ENCODE results near the gene MUC20.
"Not testable (repeated sequence)": the region's sequence is repeated elsewhere in the genome, so short reads cannot be mapped to it uniquely, and the experiment has no call there.

Gene MUC20

GRCh38 chr3:195729476-195730251, 8.9 kb downstream of the MUC20 start:
- DNase-seq = no peak

DNA sequence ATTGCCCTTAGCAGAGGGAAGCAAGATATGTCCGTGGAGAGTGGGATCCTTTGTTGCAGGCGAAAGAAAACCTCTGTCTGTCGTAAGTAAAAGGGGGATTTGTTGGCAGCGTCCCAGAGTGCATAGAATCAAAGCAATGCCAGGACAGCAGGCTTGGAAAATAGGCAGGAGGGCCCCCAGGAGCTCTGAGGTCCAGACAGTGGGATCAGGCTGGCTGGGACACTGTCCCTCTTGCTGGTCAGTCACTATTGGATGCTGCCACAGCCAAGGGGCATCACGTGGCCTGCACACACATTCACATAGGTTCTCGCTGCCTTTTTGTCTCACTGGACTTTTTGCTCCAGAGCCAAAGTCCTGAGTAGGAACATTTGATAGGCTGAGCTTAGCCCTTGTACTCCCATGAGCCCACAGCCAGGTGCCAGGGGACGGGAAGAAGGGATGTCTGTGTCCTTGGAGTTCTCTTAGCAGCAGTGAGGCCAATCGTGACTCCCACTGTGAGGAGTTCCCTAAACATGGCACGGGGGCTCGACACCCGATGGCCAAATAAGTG, 10.7 kb downstream of the MUC20 start:
- DNase-seq = no peak

GRCh38 chr3:195732940-195733339, 12.2 kb downstream of the MUC20 start:
- no peak for DNase-seq

DNA sequence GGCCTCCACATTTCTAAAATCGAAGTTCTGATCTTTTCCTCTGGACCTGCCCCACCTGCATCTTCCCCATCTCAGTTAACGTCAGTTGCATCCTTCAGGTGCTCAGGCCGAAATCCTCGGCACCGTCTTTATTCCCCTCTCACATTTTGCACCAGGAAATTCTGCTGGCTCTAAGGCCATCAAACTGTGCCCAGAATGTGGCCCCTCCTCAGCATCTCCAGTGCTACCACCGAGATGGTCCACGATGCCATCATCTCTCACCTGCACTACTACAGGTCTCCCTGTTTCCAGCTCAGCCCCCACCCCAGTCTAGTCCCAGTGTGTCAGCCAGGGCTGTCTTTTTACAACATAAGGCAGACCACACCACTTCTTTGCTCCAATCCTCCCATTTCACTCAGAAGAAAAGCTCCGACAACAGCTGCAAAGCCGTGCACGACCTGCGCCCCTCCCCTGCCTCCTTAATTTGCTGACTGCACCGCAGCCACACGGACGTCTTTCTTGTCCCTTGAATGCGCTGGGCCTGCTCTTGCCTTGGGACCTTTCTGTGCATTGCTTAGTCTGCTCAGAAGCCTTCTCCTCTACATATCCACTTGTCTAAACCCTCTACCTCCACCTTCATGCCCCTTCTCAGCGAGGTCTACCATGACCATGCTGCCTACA, 14.4 kb downstream of the MUC20 start:
- DNase-seq = no peak

DNA sequence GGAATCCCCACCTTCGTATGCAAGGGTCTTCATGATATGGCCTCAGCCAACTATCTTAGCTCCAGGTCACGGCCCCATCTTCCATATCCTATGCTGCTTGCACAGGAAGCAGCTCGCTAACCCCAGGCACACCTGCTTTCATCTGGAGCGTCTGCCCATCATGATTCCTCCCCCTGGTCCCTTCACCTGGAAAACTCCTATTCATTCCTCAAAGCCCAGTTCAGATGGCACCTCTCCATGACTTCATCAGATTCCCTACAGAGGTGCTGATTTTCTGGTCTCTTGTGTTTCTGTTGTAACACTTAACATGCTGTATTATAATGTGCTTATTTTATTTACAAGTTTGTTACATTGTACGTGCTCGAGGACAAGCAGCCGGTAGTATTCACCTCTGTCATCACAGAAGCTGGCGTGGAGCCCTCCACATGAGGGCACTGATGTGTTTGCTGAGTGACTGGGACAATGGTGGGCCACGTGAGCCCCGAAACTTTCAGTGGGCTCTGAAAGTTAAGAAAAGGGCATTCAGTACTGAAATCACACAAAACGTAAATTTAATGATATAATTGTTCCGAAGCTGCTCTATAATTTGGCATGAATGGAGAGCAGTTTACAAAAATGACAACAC, 16.2 kb downstream of the MUC20 start:
- no peak for DNase-seq

DNA sequence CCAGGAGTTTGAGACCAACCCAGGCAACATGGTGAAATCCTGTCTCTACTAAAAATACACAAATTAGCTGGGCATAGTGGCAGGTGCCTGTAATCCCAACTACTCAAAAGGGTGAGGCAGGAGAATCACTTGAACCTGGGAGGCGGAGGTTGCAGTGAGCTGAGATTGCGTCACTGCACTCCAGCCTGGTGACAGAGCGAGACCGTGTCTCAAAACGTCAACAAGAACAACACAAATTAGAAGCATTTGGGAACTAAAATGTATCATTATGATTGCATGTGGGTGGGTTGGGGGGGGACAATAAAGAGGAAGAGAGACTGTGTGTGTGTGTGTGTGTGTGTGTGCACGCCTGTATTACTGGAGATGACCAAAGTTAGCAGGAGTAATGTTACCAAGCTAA, 17.0 kb downstream of the MUC20 start:
- not testable (repeated sequence) for DNase-seq

DNA sequence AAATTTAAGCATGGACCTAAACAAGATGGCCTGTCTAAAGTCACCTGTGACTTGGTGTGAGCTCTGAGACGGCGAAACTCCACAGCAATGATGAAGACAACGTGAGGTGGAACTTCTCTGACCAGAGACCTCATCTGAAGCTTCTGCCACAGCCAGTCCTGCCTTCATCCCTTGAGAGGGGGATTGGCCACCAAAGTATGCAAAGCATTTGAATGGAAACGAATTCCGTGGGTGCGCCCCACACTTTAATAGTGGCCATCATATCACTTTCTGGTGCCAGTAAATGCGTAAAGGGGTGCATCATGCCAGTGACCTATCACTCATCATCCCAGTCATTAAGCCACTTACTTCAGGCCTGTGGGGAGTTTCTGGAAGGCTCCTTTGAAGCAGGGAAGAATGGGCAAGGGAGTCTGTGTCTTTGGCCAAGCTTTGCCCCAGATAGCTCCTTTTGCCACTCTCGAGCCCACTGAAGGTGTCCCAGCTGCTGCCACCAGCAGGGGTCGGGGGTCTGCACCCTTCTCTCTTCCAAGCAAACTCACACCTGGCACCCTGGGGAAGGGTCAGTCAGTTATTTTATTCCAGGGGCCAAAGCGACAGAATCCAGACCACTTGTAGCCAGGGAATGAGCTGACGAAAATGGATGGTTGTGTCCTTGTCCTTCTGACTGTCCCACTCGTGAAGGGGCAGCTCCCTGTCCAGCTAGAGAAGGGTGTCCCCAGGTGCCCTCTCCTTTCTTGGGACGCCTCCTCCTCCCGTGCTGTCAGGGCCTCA, 17.7 kb downstream of the MUC20 start:
- DNase-seq = no peak

- DNase-seq = no peak
Measured at GRCh38 chr3:195739561-195740111, 18.9 kb downstream of the MUC20 start.

GRCh38 chr3:195744437-195744836, 23.7 kb downstream of the MUC20 start:
- DNase-seq = no peak

- no peak for DNase-seq
Measured at GRCh38 chr3:195746346-195746745, 25.6 kb downstream of the MUC20 start.

GRCh38 chr3:195746751-195747150, 26.0 kb downstream of the MUC20 start:
- DNase-seq = no peak

- DNase-seq = no peak
Measured at GRCh38 chr3:195748661-195749060, 27.9 kb downstream of the MUC20 start.

GRCh38 chr3:195749101-195749500, 28.3 kb downstream of the MUC20 start:
- not testable (repeated sequence) for DNase-seq

GRCh38 chr3:195750797-195751520, 30.2 kb downstream of the MUC20 start:
- peak; percentile 40 for DNase-seq

GRCh38 chr3:195751560-195751959, 30.8 kb downstream of the MUC20 start:
- peak; percentile 94 for DNase-seq

DNA sequence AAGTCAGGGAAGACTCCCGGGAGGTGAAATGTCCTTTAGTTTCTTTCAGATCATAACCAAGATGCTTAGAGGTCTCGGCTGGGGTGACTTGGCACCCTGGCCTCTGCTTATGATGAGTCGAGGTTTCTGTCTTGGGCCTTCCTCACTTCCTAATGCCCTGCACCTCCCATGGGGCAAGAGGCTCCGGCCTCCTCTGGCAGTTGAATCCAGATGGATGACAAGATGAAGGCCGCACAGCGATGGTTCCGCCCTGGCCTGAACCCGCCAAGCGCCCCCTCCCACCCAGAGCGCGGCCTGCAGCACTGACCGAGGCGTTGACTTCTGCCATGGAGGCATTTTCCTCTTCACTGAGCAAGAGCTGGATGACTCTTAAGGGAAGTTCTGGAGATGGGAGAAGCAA, 31.3 kb downstream of the MUC20 start:
- DNase-seq = no peak

- peak; percentile 11 for DNase-seq
Measured at GRCh38 chr3:195752546-195753331, 32.0 kb downstream of the MUC20 start.

- no peak for DNase-seq
Measured at GRCh38 chr3:195753581-195753980, 32.8 kb downstream of the MUC20 start.

DNA sequence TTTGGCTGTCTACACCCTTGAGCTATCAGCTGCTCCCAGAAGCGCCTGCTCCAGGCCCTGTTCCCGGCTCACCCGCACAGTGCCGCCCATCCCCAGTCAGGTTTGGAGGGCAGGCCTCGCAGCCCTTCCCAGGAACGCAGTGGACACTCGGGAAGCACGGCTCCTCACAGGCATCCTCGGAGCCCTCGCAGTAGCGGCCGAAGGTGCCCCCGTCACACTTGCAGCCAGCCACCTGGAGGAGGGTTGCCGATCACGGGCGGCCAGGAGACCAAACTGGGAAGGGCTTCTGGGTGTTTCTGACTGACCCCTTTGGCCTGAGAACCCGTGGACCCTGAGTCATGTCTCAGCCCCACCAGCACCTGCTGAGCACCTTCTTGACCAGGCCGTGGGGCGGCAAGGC, 33.4 kb downstream of the MUC20 start:
- no peak for DNase-seq

- DNase-seq = no peak
Measured at GRCh38 chr3:195754906-195755305, 34.1 kb downstream of the MUC20 start.

- DNase-seq = no peak
Measured at GRCh38 chr3:195755391-195755790, 34.6 kb downstream of the MUC20 start.

Measured in NCI-H774 (cell line).